Measurements from ENCODE around the gene PDZD2. TPM values are rescaled to one million over a fixed set of nuclear protein-coding genes. Genes with fewer than 3 reads are reported as not detected.

Gene PDZD2
- total RNA-seq, 1 donor from 2014 or later, result 2.6 TPM

GRCh38 chr5:31894141-31894540 lies 255.2 kb downstream of the PDZD2 start:
- no peak overlapping the region for H3K27ac ChIP-seq (ENCODE audit: low read depth, low read length)
- no peak overlapping the region for H3K4me3 ChIP-seq (ENCODE audit: low read length in 3 of 3)
- H3K4me1 ChIP-seq (ENCODE audit: control insufficient read depth in 3 of 3, insufficient read depth in 3 of 3, low read length in 3 of 3), result peaks cover 0 to 2% (median 0%) of the 10 kb centered on the region in 3 donors
- H3K36me3 ChIP-seq (ENCODE audit: control insufficient read depth in 3 of 3, insufficient read depth in 3 of 3, low read length in 3 of 3), result no peaks in the 10 kb centered on the region
- no peaks in the 10 kb centered on the region for H3K9me3 ChIP-seq (ENCODE audit: control insufficient read depth in 3 of 3, low read length in 3 of 3)
- H3K9ac ChIP-seq (ENCODE audit: low read depth in 1 of 3, low read length in 3 of 3), result no peak overlapping the region
- no peaks in the 10 kb centered on the region for H3K27me3 ChIP-seq (ENCODE audit: control insufficient read depth in 3 of 3, insufficient read depth in 3 of 3, low read length in 3 of 3)

- H3K9ac ChIP-seq (ENCODE audit: low read depth in 1 of 3, low read length in 3 of 3), result no peak overlapping the region
- no peak overlapping the region for H3K27ac ChIP-seq (ENCODE audit: low read depth, low read length)
- no peak overlapping the region for H3K4me3 ChIP-seq (ENCODE audit: low read length in 3 of 3)
- no peaks in the 10 kb centered on the region for H3K27me3 ChIP-seq (ENCODE audit: control insufficient read depth in 3 of 3, insufficient read depth in 3 of 3, low read length in 3 of 3)
- no peaks in the 10 kb centered on the region for H3K4me1 ChIP-seq (ENCODE audit: control insufficient read depth in 3 of 3, insufficient read depth in 3 of 3, low read length in 3 of 3)
- no peaks in the 10 kb centered on the region for H3K36me3 ChIP-seq (ENCODE audit: control insufficient read depth in 3 of 3, insufficient read depth in 3 of 3, low read length in 3 of 3)
- H3K9me3 ChIP-seq (ENCODE audit: control insufficient read depth in 3 of 3, low read length in 3 of 3), result no peaks in the 10 kb centered on the region
These were observed 256.4 kb downstream of the PDZD2 start for GRCh38 chr5:31895199-31895820.

DNA sequence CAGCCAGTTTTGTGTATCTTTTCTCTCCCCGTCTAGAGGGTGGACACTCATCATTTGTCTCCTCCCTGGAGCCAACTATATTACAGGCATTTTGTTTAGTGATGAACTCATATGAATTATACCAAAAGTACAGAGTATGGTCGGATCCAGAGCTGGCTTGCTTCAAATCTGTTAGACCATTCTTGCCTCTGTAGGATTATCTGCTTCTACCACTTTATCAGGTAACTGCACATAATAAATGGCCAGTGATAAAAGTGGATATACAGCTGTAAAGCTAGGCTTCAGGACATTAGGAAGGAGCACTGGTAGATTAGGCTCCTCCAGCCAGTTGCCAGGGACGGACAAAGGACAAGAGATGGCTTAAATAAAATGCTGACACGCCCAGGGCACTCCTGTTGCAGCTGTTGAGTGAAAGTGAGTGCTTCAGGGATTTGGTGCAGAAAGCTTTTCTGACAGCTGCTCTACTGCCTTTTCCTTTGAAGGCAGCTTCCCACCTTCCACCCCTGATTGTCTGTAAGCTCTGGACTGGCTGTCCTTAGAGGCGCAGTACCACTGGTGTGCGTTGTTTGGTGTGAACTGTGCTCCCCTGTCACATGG lies 259.2 kb downstream of the PDZD2 start:
- H3K27ac ChIP-seq (ENCODE audit: low read depth, low read length), result no peak overlapping the region
- H3K9ac ChIP-seq (ENCODE audit: low read depth in 1 of 3, low read length in 3 of 3), result no peak overlapping the region
- H3K9me3 ChIP-seq (ENCODE audit: control insufficient read depth in 3 of 3, low read length in 3 of 3), result peaks cover 0 to 3% (median 2%) of the 10 kb centered on the region in 3 donors
- no peaks in the 10 kb centered on the region for H3K4me1 ChIP-seq (ENCODE audit: control insufficient read depth in 3 of 3, insufficient read depth in 3 of 3, low read length in 3 of 3)
- no peaks in the 10 kb centered on the region for H3K27me3 ChIP-seq (ENCODE audit: control insufficient read depth in 3 of 3, insufficient read depth in 3 of 3, low read length in 3 of 3)
- no peak overlapping the region for H3K4me3 ChIP-seq (ENCODE audit: low read length in 3 of 3)
- no peaks in the 10 kb centered on the region for H3K36me3 ChIP-seq (ENCODE audit: control insufficient read depth in 3 of 3, insufficient read depth in 3 of 3, low read length in 3 of 3)

DNA sequence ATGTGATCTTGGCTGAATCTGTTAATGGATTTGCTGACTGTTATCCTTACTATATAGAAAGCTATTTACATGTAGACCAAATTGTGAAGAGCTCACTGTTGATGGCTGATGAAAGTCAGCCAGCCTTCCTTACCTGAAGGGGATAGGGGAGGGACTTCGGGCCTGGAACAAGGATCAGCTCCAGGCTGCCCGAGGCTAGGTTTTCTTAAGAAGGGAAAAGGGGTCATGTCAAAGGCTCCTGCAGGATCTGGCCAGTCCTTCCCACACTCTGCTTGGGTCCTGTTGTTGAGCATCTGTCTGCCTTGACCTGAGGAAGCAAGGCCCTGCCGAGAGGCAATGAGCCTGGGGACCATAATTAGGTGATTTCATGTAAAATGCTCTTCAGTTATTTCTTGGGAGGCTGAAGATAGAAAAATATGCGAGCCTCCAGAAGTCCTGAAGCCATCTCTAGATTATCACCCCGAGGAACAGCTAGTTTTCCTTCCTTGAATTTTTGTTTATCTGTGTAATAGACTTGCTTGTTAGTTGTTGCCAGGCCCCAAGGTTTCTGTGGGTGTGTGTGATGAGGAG lies 261.4 kb downstream of the PDZD2 start:
- H3K4me1 ChIP-seq (ENCODE audit: control insufficient read depth in 3 of 3, insufficient read depth in 3 of 3, low read length in 3 of 3), result no peaks in the 10 kb centered on the region
- H3K4me3 ChIP-seq (ENCODE audit: low read length in 3 of 3), result no peak overlapping the region
- peaks cover 0 to 3% (median 2%) of the 10 kb centered on the region in 3 donors for H3K9me3 ChIP-seq (ENCODE audit: control insufficient read depth in 3 of 3, low read length in 3 of 3)
- H3K27me3 ChIP-seq (ENCODE audit: control insufficient read depth in 3 of 3, insufficient read depth in 3 of 3, low read length in 3 of 3), result no peaks in the 10 kb centered on the region
- H3K27ac ChIP-seq (ENCODE audit: low read depth, low read length), result no peak overlapping the region
- no peak overlapping the region for H3K9ac ChIP-seq (ENCODE audit: low read depth in 1 of 3, low read length in 3 of 3)
- H3K36me3 ChIP-seq (ENCODE audit: control insufficient read depth in 3 of 3, insufficient read depth in 3 of 3, low read length in 3 of 3), result no peaks in the 10 kb centered on the region

GRCh38 chr5:31901807-31902530 lies 263.0 kb downstream of the PDZD2 start:
- no peak overlapping the region for H3K27ac ChIP-seq (ENCODE audit: low read depth, low read length)
- H3K4me3 ChIP-seq (ENCODE audit: low read length in 3 of 3), result no peak overlapping the region
- no peak overlapping the region for H3K9ac ChIP-seq (ENCODE audit: low read depth in 1 of 3, low read length in 3 of 3)
- peaks cover 0 to 3% (median 2%) of the 10 kb centered on the region in 3 donors for H3K9me3 ChIP-seq (ENCODE audit: control insufficient read depth in 3 of 3, low read length in 3 of 3)
- no peaks in the 10 kb centered on the region for H3K36me3 ChIP-seq (ENCODE audit: control insufficient read depth in 3 of 3, insufficient read depth in 3 of 3, low read length in 3 of 3)
- no peaks in the 10 kb centered on the region for H3K4me1 ChIP-seq (ENCODE audit: control insufficient read depth in 3 of 3, insufficient read depth in 3 of 3, low read length in 3 of 3)
- H3K27me3 ChIP-seq (ENCODE audit: control insufficient read depth in 3 of 3, insufficient read depth in 3 of 3, low read length in 3 of 3), result no peaks in the 10 kb centered on the region

DNA sequence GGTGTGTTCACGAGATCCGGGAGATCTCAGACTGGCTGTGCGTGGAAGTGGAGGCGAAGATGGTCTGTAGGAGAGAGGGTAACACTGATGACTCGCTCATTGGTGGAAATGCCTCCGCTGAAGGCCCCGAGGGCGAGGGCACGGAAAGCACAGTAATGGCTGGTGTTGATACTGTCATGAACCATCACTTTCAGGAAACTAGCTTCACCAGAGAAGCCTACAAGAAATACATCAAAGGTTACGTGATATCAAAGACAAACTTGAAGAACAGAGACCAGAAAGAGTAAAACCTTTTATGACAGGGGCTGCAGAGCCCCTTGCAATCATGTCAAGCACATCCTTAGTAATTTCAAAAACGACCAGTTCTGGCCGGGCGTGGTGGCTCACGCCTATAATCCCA lies 269.5 kb downstream of the PDZD2 start:
- Histone ChIP-seq H3K9me3 (ENCODE audit: control insufficient read depth in 3 of 3, low read length in 3 of 3) (no peaks in the 10 kb centered on the region), H3K36me3 (ENCODE audit: control insufficient read depth in 3 of 3, insufficient read depth in 3 of 3, low read length in 3 of 3) (no peaks in the 10 kb centered on the region), H3K9ac (ENCODE audit: low read depth in 1 of 3, low read length in 3 of 3) (no peak overlapping the region), H3K27ac (ENCODE audit: low read depth, low read length) (no peak overlapping the region), H3K4me3 (ENCODE audit: low read length in 3 of 3) (no peak overlapping the region), H3K27me3 (ENCODE audit: control insufficient read depth in 3 of 3, insufficient read depth in 3 of 3, low read length in 3 of 3) (no peaks in the 10 kb centered on the region), H3K4me1 (ENCODE audit: control insufficient read depth in 3 of 3, insufficient read depth in 3 of 3, low read length in 3 of 3) (no peaks in the 10 kb centered on the region)

GRCh38 chr5:31909073-31909472 lies 270.1 kb downstream of the PDZD2 start:
- no peak overlapping the region for H3K27ac ChIP-seq (ENCODE audit: low read depth, low read length)
- H3K36me3 ChIP-seq (ENCODE audit: control insufficient read depth in 3 of 3, insufficient read depth in 3 of 3, low read length in 3 of 3), result no peaks in the 10 kb centered on the region
- no peak overlapping the region for H3K4me3 ChIP-seq (ENCODE audit: low read length in 3 of 3)
- H3K4me1 ChIP-seq (ENCODE audit: control insufficient read depth in 3 of 3, insufficient read depth in 3 of 3, low read length in 3 of 3), result no peaks in the 10 kb centered on the region
- H3K27me3 ChIP-seq (ENCODE audit: control insufficient read depth in 3 of 3, insufficient read depth in 3 of 3, low read length in 3 of 3), result no peaks in the 10 kb centered on the region
- H3K9me3 ChIP-seq (ENCODE audit: control insufficient read depth in 3 of 3, low read length in 3 of 3), result no peaks in the 10 kb centered on the region
- no peak overlapping the region for H3K9ac ChIP-seq (ENCODE audit: low read depth in 1 of 3, low read length in 3 of 3)

- Histone ChIP-seq H3K36me3 (ENCODE audit: control insufficient read depth in 3 of 3, insufficient read depth in 3 of 3, low read length in 3 of 3) (no peaks in the 10 kb centered on the region), H3K9me3 (ENCODE audit: control insufficient read depth in 3 of 3, low read length in 3 of 3) (no peaks in the 10 kb centered on the region), H3K27me3 (ENCODE audit: control insufficient read depth in 3 of 3, insufficient read depth in 3 of 3, low read length in 3 of 3) (no peaks in the 10 kb centered on the region), H3K4me1 (ENCODE audit: control insufficient read depth in 3 of 3, insufficient read depth in 3 of 3, low read length in 3 of 3) (no peaks in the 10 kb centered on the region), H3K4me3 (ENCODE audit: low read length in 3 of 3) (no peak overlapping the region), H3K9ac (ENCODE audit: low read depth in 1 of 3, low read length in 3 of 3) (no peak overlapping the region), H3K27ac (ENCODE audit: low read depth, low read length) (no peak overlapping the region)
These were observed 272.6 kb downstream of the PDZD2 start for GRCh38 chr5:31911291-31912265.

DNA sequence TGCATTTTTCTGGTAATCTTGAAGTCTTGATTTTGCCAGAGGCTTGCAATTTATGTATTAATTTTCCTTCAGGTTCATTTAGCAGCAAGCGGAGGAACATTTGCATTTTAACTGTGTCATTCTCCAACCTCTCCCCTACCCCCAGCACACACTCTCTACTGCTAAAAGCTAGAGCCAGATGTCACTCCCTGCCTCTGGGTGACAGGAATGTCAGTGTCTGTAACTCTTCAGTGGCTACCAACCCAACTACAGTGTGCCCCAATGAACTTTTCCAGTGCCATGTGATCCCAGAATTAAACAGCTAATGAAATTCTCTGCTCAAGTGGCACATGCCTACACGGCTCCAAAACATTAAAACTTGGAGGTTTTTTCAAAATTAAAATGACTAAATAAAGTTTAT lies 274.9 kb downstream of the PDZD2 start:
- Histone ChIP-seq H3K27ac (ENCODE audit: low read depth, low read length) (no peak overlapping the region), H3K36me3 (ENCODE audit: control insufficient read depth in 3 of 3, insufficient read depth in 3 of 3, low read length in 3 of 3) (no peaks in the 10 kb centered on the region), H3K4me1 (ENCODE audit: control insufficient read depth in 3 of 3, insufficient read depth in 3 of 3, low read length in 3 of 3) (no peaks in the 10 kb centered on the region), H3K9me3 (ENCODE audit: control insufficient read depth in 3 of 3, low read length in 3 of 3) (no peaks in the 10 kb centered on the region), H3K27me3 (ENCODE audit: control insufficient read depth in 3 of 3, insufficient read depth in 3 of 3, low read length in 3 of 3) (no peaks in the 10 kb centered on the region), H3K4me3 (ENCODE audit: low read length in 3 of 3) (no peak overlapping the region), H3K9ac (ENCODE audit: low read depth in 1 of 3, low read length in 3 of 3) (no peak overlapping the region)

All from skeletal muscle tissue (tissue), 4 donors.